Measurements from ENCODE around the gene QRFP.
A peak's percentile ranks its signal among the peaks of the same experiment; 100 is the strongest.

- TF ChIP-seq CTCF (optimal IDR thresholded peaks at IDR 0.05 in 1 of 3, IDR thresholded peaks at IDR 0.05 in 1 of 3, conservative IDR thresholded peaks at IDR 0.05 in 1 of 3; ENCODE audit: extremely low read depth in 1 of 3, insufficient read depth in 2 of 3, low read length in 3 of 3), result peak in 1 of 3 experiments; percentile 6
- no peak for TF ChIP-seq EZH2 (IDR thresholded peaks at IDR 0.05; ENCODE audit: low read length)
Measured at GRCh38 chr9:130896233-130897014, at the start of gene QRFP.
